Lung (tissue), 16 donors: ENCODE data around the gene PGLYRP3. TPM values are rescaled to one million over a fixed set of nuclear protein-coding genes. Genes with fewer than 3 reads are reported as not detected.

Source experiments
- ATAC-seq: fragments of 200-7000 bp; cut with Tn5 transposase; one replicate; pipeline ENCODE4 v1.9.1; 2020; ENCODE audit warnings: moderate number of reproducible peaks; ENCODE audit not compliant: insufficient read depth, low FRiP score
- DNase-seq, 3 donors: peaks; one replicate each; pipeline ENCODE4 v3.0.0-alpha.2; 2013 to 2017
- H3K27ac ChIP-seq, 2 donors: one replicate each; pipeline ENCODE4 v1.5.1; 2013; ENCODE audit warnings: mild to moderate bottlenecking in 2 of 2, moderate library complexity in 2 of 2, control low read depth in 1 of 2, inconsistent platforms in 1 of 2, low read depth in 1 of 2, low read length in 1 of 2
- H3K27me3 ChIP-seq, 3 donors: one replicate each; pipeline ENCODE4 v1.5.1; 2013; ENCODE audit warnings: low read length in 2 of 3; ENCODE audit not compliant: control insufficient read depth in 3 of 3, insufficient read depth in 3 of 3
- H3K36me3 ChIP-seq, 4 donors: one replicate each; pipeline ENCODE4 v1.5.1; 2013; ENCODE audit warnings: low read length in 4 of 4, mild to moderate bottlenecking in 1 of 4, moderate library complexity in 1 of 4; ENCODE audit not compliant: control insufficient read depth in 4 of 4, insufficient read depth in 4 of 4
- H3K4me1 ChIP-seq, 5 donors: one replicate each; pipeline ENCODE4 v1.5.1; 2013; ENCODE audit warnings: low read length in 5 of 5, mild to moderate bottlenecking in 2 of 5, moderate library complexity in 1 of 5; ENCODE audit not compliant: control insufficient read depth in 5 of 5, insufficient read depth in 5 of 5
- H3K4me3 ChIP-seq: one replicate; pipeline ENCODE4 v1.5.1; 2013; ENCODE audit warnings: mild to moderate bottlenecking, control low read depth, moderate library complexity
- H3K9ac ChIP-seq, 2 donors: one replicate each; pipeline ENCODE4 v1.5.1; 2013; ENCODE audit warnings: low read length in 2 of 2, control low read depth in 1 of 2; ENCODE audit not compliant: insufficient read depth in 1 of 2
- H3K9me3 ChIP-seq, 4 donors: one replicate each; pipeline ENCODE4 v1.5.1; 2013; ENCODE audit warnings: low read length in 3 of 4, mild to moderate bottlenecking in 1 of 4, moderate library complexity in 1 of 4; ENCODE audit not compliant: control insufficient read depth in 4 of 4, insufficient read depth in 3 of 4
- CTCF ChIP-seq: IDR thresholded peaks from 2 replicates; pipeline ENCODE4 v1.5.1; 2012; ENCODE audit warnings: mild to moderate bottlenecking; ENCODE audit errors: control extremely low read depth, extremely low read depth
- WGBS, 2 donors: extraction: QIAGEN DNeasy Blood & Tissue Kit; methylation state at CpG; one replicate each; pipeline ENCODE4 v1.1.7; 2013; 5-methylcytosine and 5-hydroxymethylcytosine counted together
- long read RNA-seq, 5 donors: transcript quantifications; one replicate each; lab custom pipeline, GENCODE V29; 2026
- polyA plus RNA-seq, 2 donors: library from polyadenylated mRNA; stranded (reverse); fragments of 200-250 nt; gene quantifications; one replicate each; pipeline ENCODE4 v1.2.1, GENCODE V29; 2013
- total RNA-seq, 2 donors: library from RNA; depleted of rRNA in 1 of 2; stranded (reverse); fragments of >200 nt in 1 of 2; gene quantifications; one replicate each; pipeline ENCODE4 v1.2.1, GENCODE V29; 2014 to 2021
- donor health status: control.
- donor health status: control.
- donor health status: Bipolar disorder and iron deficiency.
- donor health status: healthy.
- donor health status: DM: yes; HTN: yes; CAD: no.

The PGLYRP3 gene
- total RNA-seq = not detected
- not detected for polyA plus RNA-seq
- long read RNA-seq, donor 1 = 0 reads
- long read RNA-seq, donor 2 = 0 reads
- long read RNA-seq, donor 3 = 0 reads
- long read RNA-seq, donor 4 = 0 reads
- long read RNA-seq, donor 5 = 0 reads

- TF ChIP-seq CTCF = no peak
- H3K9ac ChIP-seq = no peak within 1 kb of the TSS
- ATAC-seq (no peak), DNase-seq (no peak)
- no peaks in the 10 kb centered on the region for H3K27me3 ChIP-seq
- H3K9me3 ChIP-seq = peaks cover 0 to 1% (median 0%) of the 10 kb centered on the region in 4 donors
- no peaks in the 10 kb centered on the region for H3K4me1 ChIP-seq
- H3K27ac ChIP-seq = no peak within 1 kb of the TSS
- no peaks in the 10 kb centered on the region for H3K36me3 ChIP-seq
- WGBS, 2 donors = 75 to 81% methylated on average over 4 of the region's 4 CpGs
- no peak within 1 kb of the TSS for H3K4me3 ChIP-seq
Observed at GRCh38 chr1:153312570-153313186, at the start of gene PGLYRP3. Gene PGLYRP3 (minus strand): TSS chr1:153312952. CDS start chr1:153310665, 2,287 bp downstream.

GRCh38 chr1:153362187-153362775 lies 49.5 kb upstream of the PGLYRP3 start:
- H3K27ac ChIP-seq = no peak overlapping the region
- no peak overlapping the region for H3K4me3 ChIP-seq
- no peaks in the 10 kb centered on the region for H3K36me3 ChIP-seq
- no peak for TF ChIP-seq CTCF
- H3K9me3 ChIP-seq = no peaks in the 10 kb centered on the region
- no peak overlapping the region for H3K9ac ChIP-seq
- WGBS, 2 donors = 69 to 75% methylated on average over 3 of the region's 3 CpGs
- H3K27me3 ChIP-seq = no peaks in the 10 kb centered on the region
- DNase-seq (peak; percentile 45 to 78 (median 48)), ATAC-seq (no peak)
- no peaks in the 10 kb centered on the region for H3K4me1 ChIP-seq

GRCh38 chr1:153361480-153362109 lies 48.8 kb upstream of the PGLYRP3 start:
- no peak overlapping the region for H3K4me3 ChIP-seq
- H3K4me1 ChIP-seq = no peaks in the 10 kb centered on the region
- H3K9me3 ChIP-seq = no peaks in the 10 kb centered on the region
- DNase-seq (no peak), ATAC-seq (no peak)
- no peak overlapping the region for H3K9ac ChIP-seq
- no peak for TF ChIP-seq CTCF
- H3K27me3 ChIP-seq = no peaks in the 10 kb centered on the region
- no peak overlapping the region for H3K27ac ChIP-seq
- WGBS, 2 donors = 58 to 73% methylated on average over 4 of the region's 4 CpGs
- no peaks in the 10 kb centered on the region for H3K36me3 ChIP-seq
